Stomach (tissue), 9 donors: ENCODE data around the gene NDUFA12. TPM values are rescaled to one million over a fixed set of nuclear protein-coding genes. Genes with fewer than 3 reads are reported as not detected.

Experiments used
- DNase-seq, 2 donors: peaks; one replicate each; pipeline versions ENCODE4 v3.0.0 to v3.0.0-alpha.2; 2013 to 2019
- H3K27ac ChIP-seq, 5 donors: fragments of 200-600 bp in 4 of 5; sonication (generic) in 4 of 5; one replicate each; pipeline ENCODE4 v1.5.1; 2013 to 2019; ENCODE audit warnings: mild to moderate bottlenecking in 1 of 5, moderate library complexity in 1 of 5
- H3K27me3 ChIP-seq, 3 donors: fragments of 200-600 bp; sonication (generic); one replicate each; pipeline ENCODE4 v1.5.1; 2017 to 2019; ENCODE audit warnings: mixed run types in 1 of 3
- H3K36me3 ChIP-seq, 4 donors: fragments of 200-600 bp; sonication (generic); 1 replicate in 3 of 4; 2 replicates in 1 of 4; pipeline ENCODE4 v1.5.1; 2016 to 2019
- H3K4me1 ChIP-seq, 4 donors: fragments of 200-600 bp; sonication (generic); one replicate each; pipeline ENCODE4 v1.5.1; 2016 to 2019
- H3K4me3 ChIP-seq, 4 donors: fragments of 200-600 bp; sonication (generic) in 3 of 4; one replicate each; pipeline ENCODE4 v1.5.1; 2016 to 2019; ENCODE audit warnings: mild to moderate bottlenecking in 1 of 4
- H3K9me3 ChIP-seq, 4 donors: fragments of 200-600 bp; sonication (generic); one replicate each; pipeline ENCODE4 v1.5.1; 2016 to 2019
- CTCF ChIP-seq, 7 experiments: fragments of 450-650 bp in 4 of 7; fragments of 200-600 bp in 3 of 7; sonication (generic) in 3 of 7; IDR thresholded peaks; one replicate each; pipeline ENCODE4 v1.5.1; 2016 to 2019; ENCODE audit warnings: antibody characterized with exemption in 7 of 7, control low read depth in 2 of 7, mild to moderate bottlenecking in 1 of 7
- EP300 ChIP-seq: sonication (generic); formaldehyde crosslinking; IDR thresholded peaks from one replicate; pipeline ENCODE4 v1.6.1; 2017; ENCODE audit warnings: antibody characterized with exemption
- POLR2A ChIP-seq, 4 donors: fragments of 450-650 bp; IDR thresholded peaks; one replicate each; pipeline ENCODE4 v1.6.1; 2016; ENCODE audit warnings: antibody characterized with exemption in 4 of 4, control low read depth in 2 of 4, mild to moderate bottlenecking in 1 of 4, moderate library complexity in 1 of 4
- POLR2AphosphoS5 ChIP-seq, 3 donors: sonication (generic); formaldehyde crosslinking; IDR thresholded peaks; one replicate each; pipeline ENCODE4 v1.6.1; 2016; ENCODE audit warnings: antibody characterized with exemption in 3 of 3
- WGBS, 5 donors: extraction: QIAGEN DNeasy Blood & Tissue Kit in 3 of 5; methylation state at CpG; one replicate each; pipeline versions ENCODE4 v1.1.5 to v1.1.7; 2013 to 2018; 5-methylcytosine and 5-hydroxymethylcytosine counted together
- intact Hi-C: fragments of 100-400 bp; cut with DNase I; formaldehyde crosslinking; loops from one replicate; pipeline ENCODE4 v1.15.1; 2023; ENCODE audit warnings: low total_unique reads
- polyA plus RNA-seq, 3 donors: library from polyadenylated mRNA; stranded (reverse); fragments of 200-250 nt; gene quantifications; one replicate each; pipeline ENCODE4 v1.2.3, GENCODE V29; 2013
- total RNA-seq, 5 donors: library from RNA; depleted of rRNA; stranded (reverse); fragments of >200 nt; gene quantifications; one replicate each; pipeline versions ENCODE4 v1.1.0 to v1.2.3, GENCODE V29; 2014 to 2016
- donor health status: healthy with polysubstance abuse.
- donor health status: Bipolar disorder and iron deficiency.
- donor health status: healthy.

The NDUFA12 gene
- total and polyA plus RNA-seq, 8 donors: 20.4 to 142 (median 74.9) TPM

GRCh38 chr12:94925206-94925605 lies 78.3 kb downstream of the NDUFA12 start:
- Histone ChIP-seq H3K9me3 (no peaks in the 10 kb centered on the region), H3K27me3 (no peaks in the 10 kb centered on the region), H3K4me1 (no peaks in the 10 kb centered on the region), H3K27ac (no peak overlapping the region), H3K4me3 (no peak overlapping the region), H3K36me3 (no peaks in the 10 kb centered on the region)
- no peak for DNase-seq
- TF ChIP-seq CTCF (IDR thresholded peaks at IDR 0.05) (no peak), POLR2AphosphoS5 (IDR thresholded peaks at IDR 0.05) (no peak), EP300 (no peak), POLR2A (IDR thresholded peaks at IDR 0.05) (no peak)
- intact Hi-C loops: no loop called here
- 84 to 92% (median 90%) methylated on average over 4 of the region's 4 CpGs for WGBS, 5 donors

GRCh38 chr12:94922561-94922960 lies 80.9 kb downstream of the NDUFA12 start:
- intact Hi-C loops: no loop called here
- Histone ChIP-seq H3K27me3 (no peaks in the 10 kb centered on the region), H3K9me3 (no peaks in the 10 kb centered on the region), H3K36me3 (no peaks in the 10 kb centered on the region), H3K4me3 (no peak overlapping the region), H3K4me1 (no peaks in the 10 kb centered on the region), H3K27ac (no peak overlapping the region)
- TF ChIP-seq CTCF (IDR thresholded peaks at IDR 0.05) (no peak), POLR2AphosphoS5 (IDR thresholded peaks at IDR 0.05) (no peak), EP300 (no peak), POLR2A (IDR thresholded peaks at IDR 0.05) (no peak)
- no peak for DNase-seq
- 63 to 78% (median 73%) methylated on average over 4 of the region's 4 CpGs for WGBS, 5 donors

Other genes with a start within 250 kb of the NDUFA12 start
- gene NR2C1, start 69.9 kb upstream of the NDUFA12 start, total RNA-seq: 10 to 100 TPM; 29.5 to 76.4 (median 45.5) TPM
- gene NR2C1, start 69.9 kb upstream of the NDUFA12 start, polyA plus RNA-seq: 10 to 100 TPM in 2 of 3 donors, 1 to 10 TPM in 1; 8.7 to 21.0 (median 15.3) TPM
- gene FGD6, start 213.8 kb upstream of the NDUFA12 start, total RNA-seq: 10 to 100 TPM in 3 of 5 donors, 1 to 10 TPM in 2; 4.5 to 16.3 (median 11.6) TPM
- 1 to 10 TPM in 2 of 3 donors, under 1 TPM in 1; 0.92 to 1.5 (median 1.5) TPM for gene FGD6, start 213.8 kb upstream of the NDUFA12 start, polyA plus RNA-seq
- 100 to 1,000 TPM in 2 of 5 donors, 10 to 100 TPM in 3; 40.8 to 165 (median 59.4) TPM for gene VEZT, start 214.1 kb upstream of the NDUFA12 start, total RNA-seq
- 10 to 100 TPM; 11.0 to 22.6 (median 14.7) TPM for gene VEZT, start 214.1 kb upstream of the NDUFA12 start, polyA plus RNA-seq